Activated naive CD8-positive, alpha-beta T cell treated with anti-CD3 and anti-CD28 coated beads, Interleukin-2, amount 50 U/mL, for 16 hours (primary cell): ENCODE results near the gene ZNF512B.
"Not testable (repeated sequence)": the region's sequence is repeated elsewhere in the genome, so short reads cannot be mapped to it uniquely, and the experiment has no call there.

Source experiments
- DNase-seq: peaks from one replicate; pipeline ENCODE4 v3.0.0-alpha.2; 2020; ENCODE audit warnings: low read depth, low spot score

ZNF512B gene

GRCh38 chr20:63934271-63935068 is 35.3 kb downstream of the ZNF512B start:
- no peak for DNase-seq

GRCh38 chr20:63933646-63934045 is 36.1 kb downstream of the ZNF512B start:
- DNase-seq, result no peak

- no peak for DNase-seq
Measured at GRCh38 chr20:63932606-63933160, 37.0 kb downstream of the ZNF512B start.

- no peak for DNase-seq
Measured at GRCh38 chr20:63931735-63932134, 38.0 kb downstream of the ZNF512B start.

- DNase-seq, result no peak
Measured at GRCh38 chr20:63930971-63931553, 38.7 kb downstream of the ZNF512B start.

GRCh38 chr20:63929473-63929883 is 40.3 kb downstream of the ZNF512B start:
- DNase-seq, result not testable (repeated sequence)

- DNase-seq, result no peak
Measured at GRCh38 chr20:63929071-63929470, 40.7 kb downstream of the ZNF512B start.

GRCh38 chr20:63926298-63926697 is 43.4 kb downstream of the ZNF512B start:
- DNase-seq, result no peak

GRCh38 chr20:63924241-63924640 is 45.5 kb downstream of the ZNF512B start:
- DNase-seq, result no peak

- DNase-seq, result no peak
Measured at GRCh38 chr20:63923651-63924050, 46.1 kb downstream of the ZNF512B start.

GRCh38 chr20:63920226-63920625 is 49.5 kb downstream of the ZNF512B start:
- no peak for DNase-seq

GRCh38 chr20:63919130-63919529 is 50.6 kb downstream of the ZNF512B start:
- no peak for DNase-seq

GRCh38 chr20:63917811-63918210 is 51.9 kb downstream of the ZNF512B start:
- no peak for DNase-seq

GRCh38 chr20:63916371-63916939 is 53.3 kb downstream of the ZNF512B start:
- not testable (repeated sequence) for DNase-seq

GRCh38 chr20:63915471-63915870 is 54.3 kb downstream of the ZNF512B start:
- DNase-seq, result no peak

GRCh38 chr20:63913768-63914167 is 56.0 kb downstream of the ZNF512B start:
- no peak for DNase-seq

GRCh38 chr20:63911176-63911575 is 58.6 kb downstream of the ZNF512B start:
- no peak for DNase-seq

- DNase-seq, result no peak
Measured at GRCh38 chr20:63908008-63908682, 61.6 kb downstream of the ZNF512B start.
